NCI-H1694 treated with DMSO at 0.1 percent for 48 hours (cell line): ENCODE measurements around the gene NRXN3.
A peak's percentile ranks its signal among the peaks of the same experiment; 100 is the strongest.

Experiments
- DNase-seq: peaks from one replicate; lab custom pipeline; 2025; lab: John Stamatoyannopoulos, UW

Gene NRXN3

DNA sequence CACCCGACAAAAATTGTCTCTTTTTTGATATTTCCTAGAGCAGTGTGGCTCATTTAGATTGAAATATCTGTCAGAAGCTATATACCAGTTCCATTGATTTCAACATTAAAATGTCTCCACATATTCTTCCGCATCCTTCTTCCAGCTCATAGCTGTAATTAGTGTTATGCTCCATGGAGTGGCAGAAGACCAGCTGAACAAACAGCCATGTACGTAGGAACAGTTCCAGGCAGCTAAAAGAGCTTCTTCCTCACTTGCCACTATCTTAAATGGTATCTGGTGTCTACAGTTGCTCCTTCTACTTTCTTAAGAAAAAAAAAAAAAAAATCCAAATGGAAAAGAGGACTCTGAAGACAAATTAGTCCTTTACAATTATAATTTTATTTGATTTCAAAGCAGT lies 1193.1 kb downstream of the NRXN3 start:
- no peak for DNase-seq

DNA sequence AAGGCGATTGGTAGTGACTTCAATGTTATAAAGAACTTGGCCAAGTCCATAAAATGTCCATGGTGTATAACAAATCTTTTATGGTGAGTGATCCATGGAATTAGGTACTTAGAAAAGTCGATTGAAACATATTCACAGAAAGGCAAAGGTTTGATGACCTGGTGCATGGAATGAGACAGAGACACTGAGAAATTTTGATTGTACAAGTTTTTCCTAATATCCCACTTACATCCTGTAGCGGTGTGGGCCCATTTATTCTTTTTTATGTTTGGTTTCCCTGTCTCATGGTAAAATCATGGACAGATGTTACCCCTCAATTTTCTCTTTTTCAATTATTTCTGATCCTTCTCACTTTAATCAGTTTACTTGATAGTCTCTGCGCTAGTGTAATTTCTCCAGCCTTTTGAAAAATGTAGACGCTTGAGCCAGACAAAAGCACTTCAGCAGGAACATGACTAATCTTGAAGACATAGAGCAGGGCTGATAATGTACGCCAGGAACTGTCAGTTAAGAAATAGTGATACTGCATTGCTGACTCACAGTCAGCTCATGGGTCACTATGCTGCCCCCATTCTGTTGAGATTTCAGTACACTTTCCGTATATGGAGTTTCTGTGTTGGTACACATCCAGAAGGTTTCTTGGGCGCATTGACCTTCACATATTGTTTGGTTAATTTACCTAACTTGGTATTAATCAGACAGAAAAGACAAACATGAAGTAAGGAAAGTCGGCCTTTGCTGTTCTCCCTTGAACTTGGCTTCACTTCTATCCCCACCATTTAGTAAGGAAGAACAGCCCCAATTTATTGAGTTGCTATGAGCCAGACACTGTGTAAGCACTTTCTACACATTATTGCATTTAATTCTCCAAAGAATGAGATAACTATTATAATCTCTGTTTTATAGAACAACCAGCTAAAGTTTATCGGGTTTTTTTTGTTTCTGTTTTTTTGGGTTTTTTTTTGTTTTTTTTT lies 1199.5 kb downstream of the NRXN3 start:
- no peak for DNase-seq

DNA sequence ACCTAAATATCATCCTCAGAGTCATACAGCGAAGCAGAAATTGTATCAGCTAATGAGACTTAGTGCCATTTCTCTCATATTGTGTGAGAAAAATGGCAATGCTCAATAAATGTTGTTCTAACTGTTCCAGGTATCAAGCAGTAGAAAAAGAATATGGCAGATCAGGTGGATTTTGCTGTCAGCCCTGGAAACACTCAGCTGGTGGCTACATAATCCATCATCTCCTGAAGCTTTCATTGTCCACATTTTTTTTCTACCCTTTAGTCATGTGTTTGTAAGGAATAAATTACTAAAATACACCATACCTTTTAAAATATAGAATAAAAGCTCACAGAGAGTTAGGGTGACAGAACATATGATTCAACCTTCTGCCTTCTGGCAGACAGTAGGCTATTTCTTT lies 1200.8 kb downstream of the NRXN3 start:
- no peak for DNase-seq

DNA sequence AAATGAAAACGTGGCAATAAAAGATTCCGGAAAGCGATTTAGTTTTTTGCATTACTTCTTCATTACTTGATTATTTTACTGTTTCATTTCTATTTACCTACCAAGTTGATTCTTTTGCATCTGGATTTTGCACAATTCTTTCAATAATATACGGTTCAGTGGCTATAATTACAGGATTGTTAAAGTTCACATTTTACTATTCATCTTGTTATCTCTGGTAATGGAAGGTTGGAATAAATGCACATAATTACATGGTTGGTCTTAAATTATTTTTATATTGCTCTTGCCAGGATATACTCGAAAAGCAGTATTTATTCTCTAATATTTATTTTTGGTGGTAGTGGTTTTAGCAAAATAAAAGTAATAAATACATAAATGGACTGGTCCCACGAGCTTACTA lies 1203.3 kb downstream of the NRXN3 start:
- no peak for DNase-seq

DNA sequence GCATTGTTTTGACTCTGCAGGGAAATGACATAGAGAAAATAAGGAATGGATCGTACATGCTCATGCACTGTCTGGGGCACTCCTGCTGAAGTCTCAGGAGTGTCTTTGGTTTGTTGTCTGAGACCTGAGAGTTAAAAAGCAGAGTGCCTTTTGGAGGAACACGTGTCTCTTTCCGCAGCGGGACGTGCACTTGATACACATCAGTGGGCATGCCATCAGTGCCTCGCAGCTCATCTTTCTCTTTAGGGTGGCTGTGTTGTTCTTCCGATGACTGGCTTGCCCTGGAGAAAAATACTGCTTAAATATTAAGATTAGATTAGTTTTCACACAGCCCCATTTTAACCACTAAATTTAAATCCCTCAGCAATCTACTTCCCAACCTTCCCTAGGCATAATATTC lies 1205.2 kb downstream of the NRXN3 start:
- no peak for DNase-seq

DNA sequence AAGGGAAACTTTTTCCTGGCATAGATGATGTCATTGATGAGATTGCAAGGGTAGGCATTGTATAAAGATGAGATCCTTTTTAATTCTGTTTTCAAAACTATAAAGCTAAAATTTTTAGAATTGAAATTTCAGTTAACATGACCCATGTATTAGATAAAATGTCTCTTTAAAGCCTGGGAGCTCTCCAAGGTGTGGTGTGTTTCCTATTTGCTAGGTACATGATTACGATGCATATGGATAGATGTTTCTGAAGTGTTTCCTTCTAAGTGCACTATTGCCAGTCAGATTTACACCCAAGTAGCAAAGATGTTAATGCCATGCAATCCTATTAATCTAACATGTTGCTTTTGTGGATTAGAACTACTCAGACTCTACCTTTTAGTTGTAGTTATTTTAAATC lies 1206.4 kb downstream of the NRXN3 start:
- DNase-seq = no peak

DNA sequence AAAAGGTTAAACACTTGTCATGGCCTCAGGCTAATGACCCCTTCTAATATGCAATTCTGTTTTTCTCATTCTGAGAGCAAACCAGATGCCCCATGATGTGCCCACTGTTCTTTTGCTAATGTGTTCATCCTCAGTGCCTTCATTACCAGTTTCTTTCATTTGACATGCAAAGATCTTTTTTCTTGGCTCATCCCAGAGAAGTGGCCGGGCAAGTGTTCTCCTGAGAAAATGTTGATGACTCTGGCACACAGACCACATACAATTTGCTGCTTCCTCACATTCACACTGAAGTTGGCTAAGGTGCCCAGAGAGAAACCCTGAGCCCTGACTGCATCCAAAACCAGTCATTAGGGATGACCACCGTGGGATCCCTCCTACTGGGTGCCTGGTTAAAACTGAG lies 1207.8 kb downstream of the NRXN3 start:
- no peak for DNase-seq

DNA sequence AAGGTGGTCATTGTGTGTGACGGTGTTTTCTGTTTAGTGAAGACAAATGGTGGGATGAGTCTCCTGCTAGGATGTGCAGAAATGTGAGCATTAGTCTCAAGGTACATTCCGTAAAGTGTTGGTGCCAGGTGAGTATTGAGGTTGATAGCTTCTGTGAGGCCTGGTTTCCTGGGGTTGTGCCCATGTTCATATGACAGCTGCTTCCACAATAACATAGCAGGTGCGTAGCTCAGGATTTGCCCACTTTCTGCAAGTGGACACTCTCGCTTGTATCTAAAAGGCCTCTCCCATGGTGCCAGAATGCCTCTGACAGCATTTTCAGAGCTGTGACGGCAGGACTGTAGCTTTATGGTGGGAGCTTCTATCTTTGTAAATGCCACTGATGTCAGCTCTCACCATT lies 1209.1 kb downstream of the NRXN3 start:
- DNase-seq = no peak

DNA sequence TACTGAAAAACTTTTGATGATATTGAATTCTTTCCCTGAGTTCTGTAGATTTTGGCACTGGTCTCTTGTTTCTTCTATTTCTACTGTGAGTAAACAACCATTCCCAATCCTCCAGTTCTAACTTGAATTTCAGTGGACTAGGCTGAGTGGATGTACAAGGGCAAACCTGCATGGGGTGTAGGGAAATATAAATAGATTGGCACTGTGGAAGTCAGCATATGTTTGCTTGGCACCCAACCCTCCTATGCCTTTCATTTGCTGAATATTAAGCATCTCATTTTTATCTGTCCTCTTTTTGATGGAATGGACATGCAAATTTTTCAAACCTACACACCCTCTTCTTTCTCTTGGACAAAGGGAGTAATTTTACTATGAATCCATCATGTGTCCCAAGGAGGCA lies 1212.9 kb downstream of the NRXN3 start:
- peak; percentile 46 for DNase-seq

DNA sequence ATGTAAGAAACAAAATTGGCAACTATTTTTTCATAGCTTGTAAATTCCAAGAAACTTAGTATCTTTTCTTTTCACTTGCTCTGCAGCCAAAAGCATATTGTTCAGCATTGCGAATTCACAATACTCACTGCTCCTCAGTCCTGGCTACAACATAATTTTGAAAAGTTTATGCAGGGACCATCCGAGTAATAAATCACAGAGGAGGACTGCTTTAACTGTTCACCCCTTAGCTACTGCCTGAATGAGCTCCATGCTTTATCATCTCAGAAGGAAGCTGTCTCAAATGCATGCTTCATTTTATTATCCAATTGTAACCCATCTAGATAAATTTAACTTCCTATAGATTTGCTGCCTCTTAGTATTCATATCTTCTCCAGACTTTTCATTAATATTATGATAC lies 1213.3 kb downstream of the NRXN3 start:
- no peak for DNase-seq

DNA sequence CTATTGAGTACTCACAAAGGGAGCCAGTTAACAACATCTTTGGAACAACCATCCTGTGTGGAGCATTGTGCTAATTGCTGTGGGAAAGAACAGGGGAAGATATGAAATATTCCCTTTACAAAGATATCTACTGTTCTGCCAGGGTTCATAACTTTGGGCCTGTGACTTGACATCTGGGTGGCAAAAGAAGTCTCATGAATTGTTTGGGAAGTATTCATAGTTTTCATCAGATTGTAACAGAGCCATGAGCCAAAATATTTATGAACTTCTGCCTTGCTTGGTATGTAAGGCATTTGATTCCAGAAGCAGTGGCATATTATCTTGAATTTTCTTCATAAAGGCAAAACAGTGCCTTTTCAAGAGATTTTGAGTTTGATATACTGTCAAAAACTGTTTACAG lies 1224.9 kb downstream of the NRXN3 start:
- no peak for DNase-seq

DNA sequence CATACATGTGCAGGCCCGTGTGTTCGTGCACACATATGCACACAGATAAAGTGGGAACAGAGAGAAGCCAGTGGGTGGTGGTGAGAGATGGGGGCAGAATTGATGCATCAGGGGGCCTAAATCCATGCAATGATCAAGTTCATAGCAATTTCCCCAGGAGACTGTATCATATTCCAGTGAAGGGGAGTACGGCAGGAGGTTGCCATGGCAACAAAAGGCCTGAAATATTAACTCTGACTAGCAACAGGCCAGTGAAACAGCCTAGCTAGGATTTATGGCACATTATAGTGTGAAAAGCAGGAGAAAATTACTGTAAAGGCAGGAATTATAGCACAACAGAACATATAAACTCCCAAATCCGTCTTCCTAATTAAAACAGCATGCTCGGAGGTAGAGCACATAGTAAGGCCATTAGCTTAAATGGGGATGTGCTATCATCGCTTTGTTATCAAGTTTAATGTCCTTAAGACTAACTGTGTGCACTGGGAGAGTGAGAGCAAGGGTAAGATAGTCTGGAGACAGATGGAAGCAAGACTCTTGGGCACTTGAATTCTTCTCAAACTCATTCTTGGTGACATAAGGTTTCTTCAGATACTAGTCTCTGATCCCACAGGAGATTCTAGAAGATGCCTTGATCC lies 1234.8 kb downstream of the NRXN3 start:
- DNase-seq = peak; percentile 68

DNA sequence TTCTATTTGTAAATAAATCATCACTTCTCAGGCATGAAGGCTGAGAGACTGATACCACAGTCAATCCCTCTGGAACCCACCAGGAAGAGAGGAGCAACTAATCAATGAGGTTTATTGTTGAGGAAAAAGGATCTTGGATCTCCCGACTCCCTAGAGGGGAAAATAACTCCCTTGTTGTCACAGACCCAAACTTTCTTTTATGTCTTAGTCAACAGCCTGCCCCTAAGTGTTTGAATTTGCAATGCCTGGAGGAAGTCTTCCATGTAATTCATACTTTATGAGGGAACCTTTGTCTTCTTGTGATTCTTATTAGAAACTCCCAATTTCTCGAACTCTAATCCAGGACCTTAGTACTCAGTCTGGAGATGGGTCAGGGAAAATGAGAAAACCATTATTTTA lies 1235.3 kb downstream of the NRXN3 start:
- DNase-seq = no peak

DNA sequence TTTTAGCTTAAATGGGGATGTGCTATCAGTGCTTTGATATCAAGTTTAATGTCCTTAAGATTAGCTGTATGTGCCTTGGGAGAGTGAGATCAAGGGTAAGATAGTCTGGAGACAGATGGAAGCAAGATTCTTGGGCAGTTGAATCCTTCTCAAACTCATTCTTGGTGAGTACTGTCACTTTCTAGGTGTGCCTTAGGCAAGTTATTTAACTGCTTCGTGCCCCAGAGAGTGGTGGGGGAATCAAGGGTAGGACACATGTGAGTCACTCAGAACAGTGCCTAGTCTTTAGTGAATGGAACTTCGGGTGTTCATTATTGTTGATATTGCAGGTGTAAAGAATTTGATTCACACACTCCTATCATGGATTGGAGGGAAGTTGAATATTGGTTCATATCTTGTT lies 1237.4 kb downstream of the NRXN3 start:
- no peak for DNase-seq

DNA sequence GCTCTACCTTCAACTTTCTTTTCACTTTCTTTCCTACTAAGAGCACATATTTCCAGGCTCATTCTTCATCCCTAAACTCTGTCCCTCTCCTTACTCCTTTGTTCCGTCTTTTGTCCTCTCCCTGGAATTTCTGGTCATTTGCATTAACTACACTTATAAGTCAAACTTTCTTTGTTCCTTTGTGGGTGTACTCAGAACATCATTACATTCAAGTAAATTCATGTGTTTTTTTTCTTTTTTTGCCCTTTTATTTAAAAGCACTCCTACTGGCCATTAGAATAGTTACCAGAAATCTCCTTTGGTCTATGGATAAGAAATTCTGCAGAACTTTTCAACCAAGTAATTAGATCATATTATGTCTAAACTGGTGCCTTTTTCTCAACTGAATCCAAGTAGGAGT lies 1238.5 kb downstream of the NRXN3 start:
- DNase-seq = no peak

DNA sequence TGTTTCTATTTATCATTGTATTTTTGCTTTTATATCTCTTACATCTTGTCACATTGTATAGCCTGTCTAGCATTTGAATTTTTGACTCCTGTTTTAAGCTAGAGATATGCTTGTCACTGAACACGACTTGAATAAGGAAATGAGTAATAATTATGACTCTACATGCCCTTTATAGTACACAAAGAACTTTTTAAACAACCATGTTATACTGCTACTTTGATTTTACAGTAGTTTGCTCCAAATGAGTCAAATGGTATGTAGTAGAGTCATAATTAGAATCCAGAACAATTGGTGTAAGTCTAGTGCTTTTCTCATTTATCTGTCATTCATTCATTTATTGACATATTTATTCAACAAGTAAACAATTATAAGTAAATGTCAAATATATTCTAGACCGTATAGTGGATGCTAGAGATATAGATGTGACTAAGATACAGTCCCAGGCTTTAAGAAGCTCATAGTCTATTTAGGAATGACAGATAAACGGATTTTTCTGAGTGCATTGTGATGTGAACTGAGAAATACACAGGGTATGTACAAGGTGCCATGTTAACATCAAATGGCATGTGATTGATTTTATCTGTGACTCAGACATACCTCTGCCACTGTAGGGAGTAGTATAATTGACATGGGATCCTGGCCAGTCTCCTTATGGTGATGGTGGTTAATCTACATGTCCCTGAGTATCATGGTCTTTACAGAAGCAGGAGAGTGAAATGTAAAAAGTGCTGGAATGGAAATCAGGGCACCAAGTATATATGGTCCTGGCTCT lies 1241.4 kb downstream of the NRXN3 start:
- DNase-seq = no peak

DNA sequence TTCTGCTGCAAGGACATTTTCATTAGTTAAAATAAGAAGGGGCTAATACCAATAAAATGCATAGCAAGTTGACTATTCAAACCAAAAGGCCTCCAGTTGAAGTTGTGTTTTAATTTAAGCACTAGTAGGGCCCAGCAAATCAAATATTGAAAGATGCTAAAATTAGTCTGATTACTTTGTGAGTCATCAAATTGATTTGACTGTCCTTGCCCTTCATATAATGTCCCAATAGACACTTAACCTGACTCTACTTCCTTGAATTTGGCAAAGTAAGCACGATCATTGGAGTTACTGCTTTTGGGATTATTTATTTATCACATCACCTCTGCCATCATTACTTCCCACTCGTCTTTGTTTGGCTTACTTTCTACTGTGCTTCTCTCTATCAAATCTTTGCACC lies 1242.6 kb downstream of the NRXN3 start:
- no peak for DNase-seq

DNA sequence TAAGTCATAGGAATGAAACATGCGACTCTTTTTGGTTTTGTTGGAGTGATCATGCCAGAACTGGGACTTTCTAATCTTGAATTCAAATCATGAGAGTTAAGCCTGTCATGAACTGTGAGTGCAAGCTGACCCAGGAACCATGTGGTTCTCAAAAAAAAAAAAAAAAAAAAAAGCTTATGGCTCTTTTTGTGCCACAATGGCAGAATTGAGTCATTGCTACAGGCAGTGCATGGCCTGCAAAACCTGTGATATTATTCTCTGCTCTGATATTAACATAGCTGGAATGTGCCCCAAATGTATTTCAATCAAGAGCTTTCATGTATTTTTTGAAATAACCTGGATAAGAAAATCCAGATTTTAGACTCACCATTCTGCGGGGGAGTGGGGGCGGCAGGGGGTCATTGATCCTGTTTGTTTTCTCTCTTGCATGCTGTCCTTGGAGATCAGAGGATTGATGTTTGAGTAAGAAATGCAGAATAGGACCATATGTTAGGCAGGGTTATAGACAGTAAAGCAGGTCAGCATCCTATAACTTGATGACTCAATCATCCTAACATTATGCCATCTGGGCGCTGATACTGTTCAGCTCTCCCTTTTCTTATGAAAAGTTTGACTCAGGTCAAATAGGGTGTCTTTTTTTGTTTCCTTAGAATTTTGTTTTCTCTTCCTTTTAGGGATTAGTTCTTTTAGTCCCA lies 1243.7 kb downstream of the NRXN3 start:
- DNase-seq = peak; percentile 94

DNA sequence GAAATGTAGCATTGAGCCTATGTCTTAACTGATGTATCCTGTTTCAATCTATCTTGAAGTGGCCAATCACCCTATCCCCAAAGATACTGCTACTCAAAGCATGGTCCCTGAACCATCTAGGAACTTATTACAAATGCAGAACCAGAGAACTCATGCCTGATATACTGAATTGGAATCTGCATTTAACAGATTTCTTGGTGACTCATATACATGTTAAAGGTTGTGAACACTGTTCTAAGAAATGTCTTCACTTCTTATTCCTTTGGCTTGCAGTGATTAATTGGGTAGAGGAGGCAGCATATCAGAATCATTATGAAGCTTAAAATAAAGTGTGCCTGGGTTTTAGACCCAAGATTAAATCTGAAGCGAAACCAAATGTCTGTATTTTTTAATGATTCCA lies 1245.6 kb downstream of the NRXN3 start:
- no peak for DNase-seq

DNA sequence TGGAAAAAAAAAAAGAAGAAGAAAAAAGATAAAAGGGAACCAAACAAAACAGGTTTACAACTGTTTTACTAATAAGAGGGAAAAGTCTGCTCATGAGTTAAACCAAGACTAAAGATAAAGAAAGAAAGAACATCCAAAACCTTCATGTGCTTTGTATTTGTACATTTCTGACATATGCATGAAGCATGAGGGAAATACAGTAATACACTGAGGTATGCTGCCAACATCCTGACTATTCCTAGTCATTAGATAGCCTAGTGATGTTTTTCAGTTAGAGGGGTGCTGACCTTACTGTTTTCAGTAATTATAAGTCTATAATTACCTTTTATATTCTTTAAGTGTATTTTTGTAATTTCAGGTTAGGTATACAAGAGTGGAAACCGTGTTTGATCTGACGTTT lies 1247.8 kb downstream of the NRXN3 start:
- peak; percentile 22 for DNase-seq

DNA sequence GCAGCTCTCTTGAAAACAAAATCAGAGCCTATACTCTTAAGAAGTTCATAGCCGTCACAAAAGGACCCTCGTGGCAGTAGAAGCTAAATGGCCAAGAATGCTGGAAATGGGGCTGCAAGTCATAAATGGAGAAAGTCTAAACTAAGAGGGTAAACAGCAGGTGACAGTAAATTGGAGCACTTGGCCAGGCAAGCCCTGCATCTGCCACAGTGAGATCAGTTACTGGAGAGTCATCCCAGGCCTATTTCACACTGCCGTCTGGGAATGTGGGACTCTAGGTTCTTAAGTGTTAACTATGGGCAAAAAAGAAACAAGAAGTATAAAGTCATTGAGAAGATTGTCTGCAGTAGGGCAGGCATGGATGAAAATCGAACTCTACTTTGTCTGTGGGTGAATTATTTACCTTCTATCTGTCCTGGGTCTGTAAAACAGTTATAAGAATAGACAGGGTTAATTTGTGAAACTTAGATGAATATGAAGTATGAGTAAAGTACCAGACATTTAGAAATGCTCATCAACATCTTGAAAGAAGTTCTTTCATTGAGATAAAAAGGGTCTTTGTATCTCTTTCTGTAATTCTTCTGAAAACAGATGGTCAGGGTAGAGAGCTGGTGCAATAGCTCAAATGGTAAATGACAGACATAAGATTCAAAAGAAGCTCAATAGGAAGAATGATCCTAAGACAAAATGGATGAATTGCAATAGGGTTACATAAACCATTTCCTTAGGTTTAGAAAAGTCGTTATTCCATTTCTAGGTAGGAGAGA lies 1248.7 kb downstream of the NRXN3 start:
- peak; percentile 52 for DNase-seq
